Measurements from ENCODE around the gene SEMA6D. TPM values are rescaled to one million over a fixed set of nuclear protein-coding genes. Genes with fewer than 3 reads are reported as not detected.

SEMA6D gene
- total and polyA plus RNA-seq, 2 donors from 2014 or later, result 12.9 to 16.9 TPM

DNA sequence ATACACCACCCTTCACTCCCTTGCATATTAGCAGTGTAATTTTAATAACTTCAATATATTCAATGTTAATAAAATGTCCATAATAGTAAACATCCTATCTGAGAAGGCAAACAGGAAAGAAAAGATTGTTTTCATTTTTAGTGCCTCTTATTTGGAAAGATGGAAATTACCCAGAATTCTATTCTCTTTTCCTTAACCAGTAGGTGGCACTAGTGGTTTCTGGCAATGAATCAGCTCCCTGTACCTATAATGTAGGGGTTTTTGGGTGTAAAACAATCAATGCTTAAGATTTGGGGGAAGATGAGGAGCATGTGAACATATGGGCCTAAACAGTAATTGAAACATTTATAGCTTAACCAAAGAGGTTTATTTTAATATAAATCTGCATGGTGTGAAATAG is 5.7 kb upstream of the SEMA6D start:
- peak; percentile 17 for FAIRE-seq
- Histone ChIP-seq H3K4me3 (ENCODE audit: low read length in 3 of 3) (no peak overlapping the region), H3K4me1 (ENCODE audit: control insufficient read depth in 2 of 3, insufficient read depth in 2 of 3, low read depth in 1 of 3, low read length in 3 of 3) (peaks cover 0 to 5% (median 0%) of the 10 kb centered on the region in 3 donors), H3K36me3 (ENCODE audit: control insufficient read depth in 2 of 3, insufficient read depth in 3 of 3, low read length in 3 of 3) (no peaks in the 10 kb centered on the region), H3K27ac (ENCODE audit: low read depth in 2 of 2, low read length in 2 of 2) (no peak overlapping the region), H3K9me3 (ENCODE audit: control insufficient read depth in 2 of 3, insufficient read depth in 1 of 3, low read length in 3 of 3) (no peaks in the 10 kb centered on the region), H3K27me3 (ENCODE audit: control insufficient read depth, insufficient read depth, low read length) (no peaks in the 10 kb centered on the region), H3K9ac (ENCODE audit: low read length in 3 of 3) (no peak overlapping the region)
- intact Hi-C loops (cut with DNase I), result no loop called here
- TF ChIP-seq, protein P1, sequence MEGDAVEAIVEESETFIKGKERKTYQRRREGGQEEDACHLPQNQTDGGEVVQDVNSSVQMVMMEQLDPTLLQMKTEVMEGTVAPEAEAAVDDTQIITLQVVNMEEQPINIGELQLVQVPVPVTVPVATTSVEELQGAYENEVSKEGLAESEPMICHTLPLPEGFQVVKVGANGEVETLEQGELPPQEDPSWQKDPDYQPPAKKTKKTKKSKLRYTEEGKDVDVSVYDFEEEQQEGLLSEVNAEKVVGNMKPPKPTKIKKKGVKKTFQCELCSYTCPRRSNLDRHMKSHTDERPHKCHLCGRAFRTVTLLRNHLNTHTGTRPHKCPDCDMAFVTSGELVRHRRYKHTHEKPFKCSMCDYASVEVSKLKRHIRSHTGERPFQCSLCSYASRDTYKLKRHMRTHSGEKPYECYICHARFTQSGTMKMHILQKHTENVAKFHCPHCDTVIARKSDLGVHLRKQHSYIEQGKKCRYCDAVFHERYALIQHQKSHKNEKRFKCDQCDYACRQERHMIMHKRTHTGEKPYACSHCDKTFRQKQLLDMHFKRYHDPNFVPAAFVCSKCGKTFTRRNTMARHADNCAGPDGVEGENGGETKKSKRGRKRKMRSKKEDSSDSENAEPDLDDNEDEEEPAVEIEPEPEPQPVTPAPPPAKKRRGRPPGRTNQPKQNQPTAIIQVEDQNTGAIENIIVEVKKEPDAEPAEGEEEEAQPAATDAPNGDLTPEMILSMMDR (IDR thresholded peaks at IDR 0.05; ENCODE audit: borderline replicate concordance, extremely low read depth, insufficient read depth), result peak; percentile 32
- peak in 1 of 5 donors; percentile 48 for DNase-seq

DNA sequence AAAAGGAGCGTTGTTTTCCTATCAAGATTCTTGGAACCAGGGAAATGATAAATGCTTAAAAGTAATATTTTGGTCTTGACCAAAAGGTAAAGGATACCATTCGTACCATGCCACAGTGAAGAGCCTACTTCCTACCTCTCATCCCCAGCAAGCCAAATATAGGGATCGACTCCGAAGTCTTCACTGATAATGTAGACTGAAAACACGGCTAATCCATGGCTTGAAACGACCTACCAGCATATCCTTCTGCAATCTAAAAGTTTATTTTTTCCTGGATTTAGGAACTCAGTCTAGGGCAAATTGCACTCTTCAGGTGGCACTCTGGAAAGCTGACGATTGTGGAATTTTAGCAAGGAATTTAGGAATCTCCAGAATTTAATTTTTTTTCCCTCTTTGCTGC is 1.9 kb upstream of the SEMA6D start:
- H3K9ac ChIP-seq (ENCODE audit: low read length in 3 of 3), result no peak overlapping the region
- peak overlapping the region in 1 of 2 donors; percentile 19 for H3K27ac ChIP-seq (ENCODE audit: low read depth in 2 of 2, low read length in 2 of 2)
- DNase-seq (no peak), FAIRE-seq (no peak)
- no peaks in the 10 kb centered on the region for H3K36me3 ChIP-seq (ENCODE audit: control insufficient read depth in 2 of 3, insufficient read depth in 3 of 3, low read length in 3 of 3)
- H3K27me3 ChIP-seq (ENCODE audit: control insufficient read depth, insufficient read depth, low read length), result no peaks in the 10 kb centered on the region
- H3K4me1 ChIP-seq (ENCODE audit: control insufficient read depth in 2 of 3, insufficient read depth in 2 of 3, low read depth in 1 of 3, low read length in 3 of 3), result peaks cover 0 to 5% (median 0%) of the 10 kb centered on the region in 3 donors
- TF ChIP-seq, protein P1 (IDR thresholded peaks at IDR 0.05; ENCODE audit: borderline replicate concordance, extremely low read depth, insufficient read depth), result no peak
- no peaks in the 10 kb centered on the region for H3K9me3 ChIP-seq (ENCODE audit: control insufficient read depth in 2 of 3, insufficient read depth in 1 of 3, low read length in 3 of 3)
- H3K4me3 ChIP-seq (ENCODE audit: low read length in 3 of 3), result no peak overlapping the region
- intact Hi-C loops (cut with DNase I), result no loop called here

DNA sequence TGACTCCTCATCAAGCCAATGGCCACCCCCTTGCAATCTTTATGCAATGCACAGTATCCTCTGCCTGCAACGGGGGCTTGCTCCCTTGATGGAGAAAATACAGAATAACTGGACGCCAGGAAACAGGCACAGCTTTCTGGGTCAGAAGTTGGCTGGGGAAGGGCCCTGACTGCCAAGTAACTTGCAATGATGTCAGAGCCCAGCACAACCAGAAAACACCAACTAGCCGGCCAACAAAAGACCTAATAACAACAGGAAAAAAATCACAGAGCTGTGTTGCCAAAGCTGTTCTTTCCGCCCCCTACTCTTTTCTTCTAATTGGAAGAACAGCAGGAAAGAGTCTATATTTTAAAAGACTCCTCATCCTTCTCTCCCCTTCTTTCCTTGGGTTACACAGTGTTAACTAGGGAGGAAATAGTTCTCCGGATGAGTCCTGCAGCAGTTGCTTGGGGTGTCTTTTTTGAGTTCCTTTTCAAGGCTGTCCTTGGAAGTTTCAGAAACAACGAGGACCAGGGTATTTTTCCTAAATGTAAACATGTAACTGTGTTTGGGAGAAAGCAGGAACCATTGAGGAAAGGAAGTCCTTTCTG is 1.4 kb upstream of the SEMA6D start:
- no peaks in the 10 kb centered on the region for H3K27me3 ChIP-seq (ENCODE audit: control insufficient read depth, insufficient read depth, low read length)
- no peaks in the 10 kb centered on the region for H3K9me3 ChIP-seq (ENCODE audit: control insufficient read depth in 2 of 3, insufficient read depth in 1 of 3, low read length in 3 of 3)
- TF ChIP-seq, protein P1 (IDR thresholded peaks at IDR 0.05; ENCODE audit: borderline replicate concordance, extremely low read depth, insufficient read depth), result no peak
- intact Hi-C loops (cut with DNase I), result no loop called here
- DNase-seq (peak in 2 of 5 donors; percentile 12 to 40), FAIRE-seq (no peak)
- peak overlapping the region in 1 of 3 donors; percentile 6 for H3K9ac ChIP-seq (ENCODE audit: low read length in 3 of 3)
- H3K4me3 ChIP-seq (ENCODE audit: low read length in 3 of 3), result peak overlapping the region in 1 of 3 donors; percentile 76
- peak overlapping the region in 1 of 2 donors; percentile 19 for H3K27ac ChIP-seq (ENCODE audit: low read depth in 2 of 2, low read length in 2 of 2)
- H3K36me3 ChIP-seq (ENCODE audit: control insufficient read depth in 2 of 3, insufficient read depth in 3 of 3, low read length in 3 of 3), result no peaks in the 10 kb centered on the region
- H3K4me1 ChIP-seq (ENCODE audit: control insufficient read depth in 2 of 3, insufficient read depth in 2 of 3, low read depth in 1 of 3, low read length in 3 of 3), result peaks cover 0 to 5% (median 0%) of the 10 kb centered on the region in 3 donors
